H1 (cell line): Measurements from ENCODE around the gene MAPK13. TPM values are rescaled to one million over a fixed set of nuclear protein-coding genes. Genes with fewer than 3 reads are reported as not detected.

ENCODE experiments used
- EGR1 ChIP-seq: IDR thresholded peaks from 2 replicates; pipeline ENCODE4 v1.6.1; 2011; ENCODE audit warnings: low read depth, low read length, borderline replicate concordance
- polyA plus RNA-seq, 7 experiments: library from polyadenylated mRNA; depleted of rRNA in 3 of 7; stranded (reverse) in 5 of 7; unstranded in 2 of 7; fragments of >200 nt in 5 of 7; fragments of 200-250 nt in 2 of 7; gene quantifications; 1 replicate in 5 of 7; 2 replicates in 1 of 7; 4 replicates in 1 of 7; pipeline versions ENCODE4 v1.2.1 to v1.2.3, GENCODE V29; 2011 to 2013; ENCODE audit warnings: missing spikeins in 2 of 7, mixed read lengths in 2 of 7
- total RNA-seq: library from RNA; stranded (reverse); fragmentation: NEBNext Ultra II Directional; extraction: Animal tissue kit (Norgen Biotek cat#: 25700); gene quantifications from 2 replicates; pipeline ENCODE4 v1.2.1, GENCODE V29; 2021

MAPK13 gene
- total and polyA plus RNA-seq, 2 of the 8 experiments (the other 6 are each of a cell fraction or from before 2014, with no cell fraction given), result 10.1 to 14.1 TPM

- no peak for TF ChIP-seq EGR1
These were observed 19.4 kb upstream of the MAPK13 start (continued) for GRCh38 chr6:36110863-36111262.
